T-helper 2 cell treated with Interferon-gamma antibody and Interleukin-4, amounts not matched to agents 5 μg/mL and 100 μg/mL, for 36 hours (primary cell): ENCODE results near the gene KIF12.

ENCODE experiments used
- DNase-seq: peaks from one replicate; pipeline ENCODE4 v3.0.0; 2021; ENCODE audit warnings: low spot score
- H3K27ac Mint-ChIP-seq: one replicate; pipeline ENCODE4 v1.8.0; 2021; ENCODE audit warnings: mild to moderate bottlenecking, mixed read lengths
- H3K27me3 Mint-ChIP-seq: one replicate; pipeline ENCODE4 v1.8.0; 2021; ENCODE audit warnings: low read depth, mixed read lengths
- H3K36me3 Mint-ChIP-seq: one replicate; pipeline ENCODE4 v1.8.0; 2021; ENCODE audit warnings: low read depth, mixed read lengths
- H3K4me1 Mint-ChIP-seq: one replicate; pipeline ENCODE4 v1.8.0; 2021; ENCODE audit warnings: low read depth, mixed read lengths
- H3K4me3 Mint-ChIP-seq: one replicate; pipeline ENCODE4 v1.8.0; 2022; ENCODE audit warnings: mild to moderate bottlenecking, moderate library complexity, mixed read lengths
- H3K9me3 Mint-ChIP-seq: one replicate; pipeline ENCODE4 v1.8.0; 2021; ENCODE audit warnings: mixed read lengths

Gene KIF12

DNA sequence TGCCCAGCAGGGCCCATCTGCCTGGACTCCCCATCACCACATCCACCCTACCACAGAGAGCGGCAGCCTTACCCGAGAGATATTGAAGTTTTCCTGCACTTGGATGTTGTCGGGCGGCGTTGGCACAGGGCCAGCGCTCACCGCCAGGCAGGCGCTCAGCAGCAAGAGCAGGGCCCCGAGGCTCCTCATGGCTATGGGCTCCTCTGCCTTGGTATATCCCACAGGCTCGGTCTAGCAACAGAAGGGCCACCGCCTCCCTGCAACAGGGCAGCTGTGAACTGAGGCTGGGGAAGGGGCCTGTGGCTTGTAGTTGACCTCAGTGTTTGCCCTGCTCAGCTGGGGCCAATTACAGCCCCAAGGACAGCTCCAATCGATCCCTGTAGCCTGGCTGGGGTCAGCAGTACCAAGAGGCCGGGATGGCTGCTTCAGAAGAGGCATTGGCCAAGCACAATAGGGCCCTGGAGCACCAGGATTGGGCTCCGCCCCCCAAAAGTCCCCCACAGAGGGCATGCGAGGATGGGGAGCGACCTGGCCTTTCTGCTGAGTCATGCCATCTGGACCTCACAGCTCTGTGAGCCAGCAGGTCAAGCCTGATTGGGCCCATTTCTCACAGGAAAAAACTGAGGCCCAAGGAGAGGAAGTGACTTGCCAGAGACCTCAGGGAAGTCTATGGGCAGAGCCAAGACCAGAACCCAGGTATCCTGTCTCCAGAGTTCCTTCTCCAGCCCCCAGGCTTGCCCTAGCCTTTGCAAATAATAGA, 20.9 kb downstream of the KIF12 start, which contains the start of gene AMBP:
TSS of gene AMBP (minus strand) at position 280 of the 760 bp plus-strand sequence. CDS start at position 189, 91 bp downstream.
- no peak for DNase-seq
- no peak within 1 kb of the TSS for H3K27ac Mint-ChIP-seq
- H3K27me3 Mint-ChIP-seq = peaks cover 3% of the 10 kb centered on the region
- no peaks in the 10 kb centered on the region for H3K36me3 Mint-ChIP-seq
- H3K4me3 Mint-ChIP-seq = no peak within 1 kb of the TSS
- no peaks in the 10 kb centered on the region for H3K9me3 Mint-ChIP-seq
- H3K4me1 Mint-ChIP-seq = no peaks in the 10 kb centered on the region

DNA sequence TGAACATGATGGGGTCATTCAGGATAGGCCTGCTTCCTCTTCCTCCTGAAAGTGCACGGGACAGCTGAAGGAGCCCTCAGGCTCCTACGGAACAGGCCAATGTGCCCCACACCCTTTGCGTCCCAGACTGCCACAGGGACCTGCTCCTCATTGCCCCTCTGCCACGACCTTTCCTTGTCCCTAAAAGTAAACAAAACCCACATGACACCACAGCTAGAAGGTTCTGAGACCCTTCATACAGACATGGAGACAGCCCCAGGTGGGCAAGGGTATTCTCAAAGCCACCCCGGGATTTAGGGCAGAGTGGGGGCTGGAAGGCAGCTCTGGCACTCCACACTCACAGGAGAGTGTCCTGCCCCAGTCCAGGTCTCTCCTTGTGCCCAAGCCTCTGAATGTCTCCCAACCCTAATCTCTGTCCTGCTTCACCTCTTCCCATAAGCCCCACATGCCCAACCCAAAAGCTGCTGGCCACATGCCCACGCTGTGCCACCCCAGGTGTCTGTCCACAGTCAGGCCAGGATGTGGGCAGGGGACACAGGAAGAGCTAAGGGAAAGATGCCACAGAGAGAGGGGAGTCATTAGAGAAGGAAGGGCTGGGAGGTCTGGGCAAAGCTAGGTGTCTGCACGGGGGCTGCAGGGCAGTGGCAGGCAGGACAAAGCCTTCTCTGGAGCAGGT, 21.8 kb downstream of the KIF12 start:
- DNase-seq = no peak
- no peaks in the 10 kb centered on the region for H3K9me3 Mint-ChIP-seq
- no peak overlapping the region for H3K27ac Mint-ChIP-seq
- no peak overlapping the region for H3K4me3 Mint-ChIP-seq
- H3K27me3 Mint-ChIP-seq = no peaks in the 10 kb centered on the region
- H3K36me3 Mint-ChIP-seq = no peaks in the 10 kb centered on the region
- H3K4me1 Mint-ChIP-seq = no peaks in the 10 kb centered on the region

DNA sequence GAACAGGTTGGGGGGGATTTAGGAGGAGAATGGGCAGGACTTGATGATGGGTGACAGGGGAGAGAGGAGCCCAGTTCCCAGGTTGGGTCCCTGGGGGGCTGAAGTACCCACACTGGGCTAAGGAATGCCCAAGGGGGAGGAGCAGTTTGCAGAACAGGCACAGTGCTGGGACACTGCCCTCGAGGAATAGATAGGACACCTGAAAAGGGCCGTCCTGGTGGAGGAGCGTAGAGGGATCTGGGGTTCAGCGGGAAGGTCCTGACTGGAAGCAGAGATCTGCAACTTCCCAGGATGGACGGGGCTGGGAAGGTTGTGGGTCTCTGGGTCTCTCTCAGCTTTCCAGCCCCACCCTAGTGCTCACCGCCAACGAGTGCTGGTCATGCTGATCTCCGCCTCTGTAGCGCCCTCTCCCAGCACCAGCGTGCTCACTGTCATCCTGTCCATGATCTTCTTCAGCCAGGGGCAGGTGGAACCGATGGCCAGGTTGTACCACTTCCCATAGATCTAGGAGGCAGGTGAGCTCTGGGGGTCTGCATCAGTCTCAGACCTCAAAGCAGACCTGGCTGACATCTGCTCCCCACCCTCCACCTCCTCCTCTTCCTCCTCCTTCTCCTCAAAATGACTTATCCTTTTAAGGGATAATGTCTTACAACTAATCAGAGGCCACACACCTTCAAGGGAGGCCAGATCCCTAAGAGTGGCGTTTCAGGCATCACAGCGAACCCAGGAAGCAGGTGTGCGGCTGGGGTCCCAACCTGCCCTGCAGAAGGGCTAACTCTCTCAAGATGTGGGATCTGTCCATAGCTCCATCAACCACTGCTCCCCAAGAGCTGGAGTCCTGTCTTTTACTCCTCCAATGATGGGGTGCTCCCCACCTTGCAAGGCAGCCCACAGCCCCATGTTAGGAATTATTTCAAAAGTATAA, 22.6 kb downstream of the KIF12 start:
- Mint-ChIP-seq H3K27ac (no peak overlapping the region), H3K27me3 (no peaks in the 10 kb centered on the region)

DNA sequence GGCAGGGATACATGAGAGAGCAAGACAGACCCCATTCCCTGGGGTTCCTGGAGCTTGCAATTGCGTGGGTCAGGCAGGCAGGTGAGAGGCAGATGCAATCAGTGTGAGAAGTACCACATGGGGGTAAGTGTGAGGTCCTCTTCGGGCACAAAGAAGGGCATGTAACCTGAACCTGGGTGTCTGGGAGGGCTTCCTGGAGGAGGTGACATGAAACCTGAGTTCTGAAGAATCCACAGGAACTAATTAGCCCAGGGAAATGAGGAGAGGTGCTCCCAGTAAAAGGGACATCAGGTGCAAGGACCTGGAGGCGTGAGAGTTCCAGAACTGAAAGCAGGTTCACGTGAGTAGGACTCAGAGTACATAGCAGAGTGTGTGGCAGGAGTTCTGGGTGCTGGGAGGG, 23.5 kb downstream of the KIF12 start:
- Mint-ChIP-seq H3K27ac (no peak overlapping the region), H3K4me1 (no peaks in the 10 kb centered on the region), H3K36me3 (no peaks in the 10 kb centered on the region), H3K9me3 (no peaks in the 10 kb centered on the region), H3K4me3 (no peak overlapping the region), H3K27me3 (no peaks in the 10 kb centered on the region)
- no peak for DNase-seq

More for the DNA sequence above, 22.6 kb downstream of the KIF12 start:
- Mint-ChIP-seq H3K9me3 (no peaks in the 10 kb centered on the region), H3K4me1 (no peaks in the 10 kb centered on the region), H3K4me3 (no peak overlapping the region), H3K36me3 (no peaks in the 10 kb centered on the region)
- no peak for DNase-seq

DNA sequence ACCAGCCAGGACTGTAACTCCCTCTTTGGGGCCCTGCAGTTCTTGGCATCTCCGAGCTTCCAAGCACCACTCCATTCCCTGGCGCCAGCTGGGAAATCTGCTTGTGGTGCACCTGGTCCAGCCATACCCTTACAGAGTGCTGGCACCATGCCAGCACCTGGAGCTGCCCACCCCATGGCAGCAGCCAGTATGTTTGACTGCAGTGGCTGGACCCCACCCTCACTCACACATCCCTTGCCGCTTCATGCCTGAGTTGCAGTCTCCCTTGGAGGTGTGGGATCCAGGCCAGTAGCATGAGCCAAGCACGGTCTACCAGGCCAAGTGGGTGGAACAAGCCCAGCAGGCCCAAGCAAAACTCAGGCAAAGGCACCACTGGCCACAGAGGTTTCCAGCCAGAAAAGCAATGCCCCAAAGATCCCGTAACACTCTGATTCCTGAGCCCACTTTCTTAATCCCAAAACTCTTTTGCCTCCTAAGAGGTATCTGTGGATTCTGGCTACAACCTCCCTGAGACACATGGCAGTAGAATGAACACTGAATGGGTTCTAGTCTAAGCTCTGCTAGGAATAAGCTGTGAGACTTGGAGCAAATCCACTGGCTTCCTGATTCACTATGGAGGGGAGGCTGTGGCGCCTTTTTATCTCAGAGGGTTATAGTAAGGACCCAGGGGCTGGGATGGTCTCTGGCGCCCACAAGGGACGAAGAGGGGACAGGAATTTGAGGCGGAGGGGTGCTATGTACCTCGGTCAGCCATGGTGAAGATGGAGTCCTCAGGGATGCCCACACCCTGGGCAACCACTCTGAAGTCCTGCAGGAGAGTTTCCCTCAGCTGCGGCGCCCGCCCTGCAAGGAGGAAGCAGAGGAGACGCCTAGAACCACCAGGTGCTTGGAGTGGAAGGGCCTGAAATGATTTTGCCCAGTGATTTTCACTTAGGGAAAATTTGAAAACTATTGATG, 26.6 kb downstream of the KIF12 start:
- Mint-ChIP-seq H3K27ac (no peak overlapping the region), H3K27me3 (no peaks in the 10 kb centered on the region), H3K4me3 (no peak overlapping the region), H3K36me3 (no peaks in the 10 kb centered on the region), H3K4me1 (no peaks in the 10 kb centered on the region), H3K9me3 (no peaks in the 10 kb centered on the region)
- DNase-seq = no peak

DNA sequence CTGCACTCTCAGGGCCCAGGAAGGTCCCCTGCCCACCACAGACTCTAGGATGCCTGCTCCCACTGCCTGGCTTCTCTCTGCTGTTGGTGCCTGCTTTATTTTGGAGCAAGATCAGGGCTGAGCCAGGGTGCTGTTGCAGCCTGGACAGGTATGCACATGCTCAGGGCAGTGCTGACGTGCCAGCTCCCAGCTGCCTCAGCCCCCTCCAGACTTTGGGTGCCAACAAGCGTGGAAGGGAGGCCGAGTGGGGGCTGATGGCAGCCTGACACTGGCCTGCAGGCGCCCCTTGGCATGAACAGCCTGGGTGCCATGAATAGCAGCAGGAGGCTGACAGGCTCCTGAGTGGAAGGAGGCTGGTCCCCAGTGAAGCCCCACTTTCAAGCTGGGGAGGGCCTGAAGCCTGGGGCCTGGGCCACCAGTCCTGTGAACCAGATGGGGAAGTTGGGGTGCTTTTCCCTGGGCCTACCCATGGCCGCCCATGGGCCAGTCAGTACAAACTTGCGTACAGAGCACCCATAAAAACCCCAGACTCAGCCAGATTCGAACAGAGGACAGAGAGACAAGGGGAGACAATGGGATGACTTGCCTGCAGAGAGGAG, 27.8 kb downstream of the KIF12 start:
- no peak overlapping the region for H3K27ac Mint-ChIP-seq
- H3K9me3 Mint-ChIP-seq = no peaks in the 10 kb centered on the region
- H3K4me1 Mint-ChIP-seq = no peaks in the 10 kb centered on the region
- DNase-seq = no peak
- H3K27me3 Mint-ChIP-seq = no peaks in the 10 kb centered on the region
- no peak overlapping the region for H3K4me3 Mint-ChIP-seq
- H3K36me3 Mint-ChIP-seq = no peaks in the 10 kb centered on the region

DNA sequence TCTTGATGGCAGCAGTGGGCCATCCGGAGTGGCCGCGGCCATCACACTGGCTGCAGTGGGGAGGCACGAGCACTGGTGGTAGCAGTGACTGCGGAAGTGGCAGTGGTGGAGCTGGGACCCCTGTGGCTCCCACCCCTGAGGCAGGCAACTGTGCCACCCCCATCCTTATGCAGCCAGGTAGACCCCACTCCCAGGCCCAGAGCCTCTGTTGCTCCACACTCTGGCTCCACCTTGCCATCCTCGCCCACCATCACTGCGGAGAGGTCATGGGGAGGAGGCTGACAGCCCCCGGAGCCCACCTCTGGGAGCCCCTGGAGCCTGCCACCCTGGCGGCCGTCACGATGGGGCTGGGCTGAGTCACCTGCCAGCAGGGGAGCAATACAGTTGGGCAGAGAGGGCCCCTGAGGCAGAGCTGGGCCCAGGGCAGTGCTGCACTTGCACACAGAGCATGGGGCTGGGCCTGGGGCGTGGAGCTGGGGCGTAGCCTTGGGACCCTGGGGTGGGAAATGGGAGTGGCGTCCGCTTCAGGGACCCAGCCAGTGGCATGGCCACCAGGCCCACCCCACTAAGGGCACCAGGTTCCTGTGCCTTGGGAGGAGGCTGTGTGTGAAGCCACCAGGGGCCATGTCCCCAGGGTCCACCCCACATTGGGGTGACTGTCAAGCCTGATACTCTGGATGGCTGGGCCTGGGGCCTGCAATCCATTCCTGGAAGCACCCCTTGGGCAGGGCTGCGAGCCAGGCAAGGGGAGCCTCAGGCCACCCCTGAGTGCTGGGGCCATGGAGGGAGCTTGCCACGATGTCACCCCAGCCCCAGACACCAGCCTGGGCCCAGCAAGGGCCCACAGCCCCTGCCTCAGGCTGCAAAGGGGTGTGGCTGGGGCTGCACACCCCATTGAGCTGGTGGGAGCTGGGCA, 28.6 kb downstream of the KIF12 start:
- no peaks in the 10 kb centered on the region for H3K9me3 Mint-ChIP-seq
- no peak overlapping the region for H3K27ac Mint-ChIP-seq
- H3K4me1 Mint-ChIP-seq = no peaks in the 10 kb centered on the region
- H3K27me3 Mint-ChIP-seq = no peaks in the 10 kb centered on the region
- H3K36me3 Mint-ChIP-seq = no peaks in the 10 kb centered on the region
- DNase-seq = no peak
- H3K4me3 Mint-ChIP-seq = no peak overlapping the region

DNA sequence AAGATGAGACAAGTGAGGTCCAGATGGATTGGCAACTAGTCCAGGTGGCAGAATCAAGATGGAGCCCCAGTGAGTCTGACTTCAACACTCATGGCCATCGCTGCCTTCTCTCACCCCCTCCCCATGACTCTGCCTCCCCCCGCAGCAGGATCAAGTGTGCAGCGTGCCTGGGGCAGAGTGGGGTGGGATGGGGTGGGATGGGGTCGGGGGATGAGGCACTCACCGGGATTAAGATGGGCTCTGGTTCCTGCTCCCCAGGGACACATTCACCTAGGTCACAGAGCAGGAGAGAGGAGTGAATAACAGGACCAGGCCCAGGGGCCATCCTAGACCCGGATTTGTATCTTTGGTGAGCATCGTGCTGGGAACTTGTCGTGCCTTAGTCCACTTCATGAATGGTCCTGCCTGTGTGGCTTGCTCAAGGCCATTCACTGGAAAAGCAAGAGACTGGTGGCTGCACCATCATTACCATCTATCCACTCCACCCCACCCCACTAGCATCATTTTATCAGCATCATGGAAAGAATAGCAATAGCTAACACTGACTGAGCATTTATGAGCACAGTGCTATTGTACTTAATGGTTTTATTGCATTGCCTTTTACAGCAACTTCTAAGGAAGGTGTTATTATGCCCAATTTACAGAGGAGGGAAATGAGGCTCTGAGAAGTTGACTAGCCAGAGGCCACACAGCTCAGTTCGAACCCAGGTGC, 29.5 kb downstream of the KIF12 start:
- no peaks in the 10 kb centered on the region for H3K9me3 Mint-ChIP-seq
- no peak overlapping the region for H3K27ac Mint-ChIP-seq
- H3K36me3 Mint-ChIP-seq = no peaks in the 10 kb centered on the region
- no peak overlapping the region for H3K4me3 Mint-ChIP-seq
- no peaks in the 10 kb centered on the region for H3K27me3 Mint-ChIP-seq
- H3K4me1 Mint-ChIP-seq = no peaks in the 10 kb centered on the region
- no peak for DNase-seq

DNA sequence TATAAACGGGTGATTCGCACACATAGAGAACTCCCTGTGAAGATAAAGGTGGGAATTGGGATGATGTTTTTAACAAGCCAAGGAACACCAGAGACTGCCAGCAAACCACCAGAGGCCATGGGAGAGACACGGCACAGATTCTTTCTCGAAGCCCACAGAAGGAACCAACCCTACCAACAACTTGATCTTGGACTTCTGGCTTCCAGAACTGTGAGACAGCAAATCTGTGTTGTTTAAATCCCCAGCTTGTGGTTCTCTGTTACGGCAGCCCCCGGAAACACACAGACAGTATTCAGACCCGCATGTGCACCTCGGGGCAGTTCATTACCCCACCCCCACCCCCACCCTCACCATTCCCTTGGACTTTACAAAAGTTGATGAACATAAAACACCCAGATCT, 33.8 kb downstream of the KIF12 start:
- no peak for DNase-seq
- H3K9me3 Mint-ChIP-seq = no peaks in the 10 kb centered on the region

DNA sequence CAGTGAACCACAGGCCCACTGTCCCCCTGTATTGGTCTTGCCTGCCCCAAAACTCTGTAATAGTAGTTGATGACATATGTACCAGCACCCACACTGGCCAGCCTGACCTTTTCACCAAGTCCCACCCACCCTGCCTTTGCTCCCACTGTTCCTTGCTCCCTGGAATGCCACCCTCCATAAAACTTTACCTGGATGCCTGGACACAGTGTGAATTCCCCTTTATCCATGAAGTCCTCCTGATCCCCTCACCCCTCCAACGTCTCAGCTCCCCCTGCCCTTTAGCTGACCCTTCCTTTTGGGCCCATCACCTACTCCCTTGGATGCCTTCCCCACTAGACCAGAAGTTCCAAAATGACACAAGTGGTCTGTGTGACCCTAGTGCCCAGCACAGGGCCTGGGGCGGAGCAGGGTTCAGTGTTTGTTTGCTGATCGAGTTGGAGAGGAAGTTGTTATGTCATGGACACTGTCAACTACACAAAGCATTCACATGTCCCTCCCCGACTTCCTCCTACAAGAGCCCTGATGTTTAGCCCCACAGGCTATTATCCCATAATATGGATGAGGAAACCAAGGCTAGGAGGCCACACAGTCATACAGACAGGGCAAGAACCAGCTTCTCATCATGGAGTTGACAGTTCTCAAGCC, 37.1 kb downstream of the KIF12 start:
- H3K27ac Mint-ChIP-seq = no peak overlapping the region
- no peaks in the 10 kb centered on the region for H3K9me3 Mint-ChIP-seq

More for the DNA sequence above, 33.8 kb downstream of the KIF12 start:
- no peaks in the 10 kb centered on the region for H3K36me3 Mint-ChIP-seq
- no peaks in the 10 kb centered on the region for H3K4me1 Mint-ChIP-seq
- no peak overlapping the region for H3K27ac Mint-ChIP-seq
- no peak overlapping the region for H3K4me3 Mint-ChIP-seq
- H3K27me3 Mint-ChIP-seq = peaks cover 3% of the 10 kb centered on the region

DNA sequence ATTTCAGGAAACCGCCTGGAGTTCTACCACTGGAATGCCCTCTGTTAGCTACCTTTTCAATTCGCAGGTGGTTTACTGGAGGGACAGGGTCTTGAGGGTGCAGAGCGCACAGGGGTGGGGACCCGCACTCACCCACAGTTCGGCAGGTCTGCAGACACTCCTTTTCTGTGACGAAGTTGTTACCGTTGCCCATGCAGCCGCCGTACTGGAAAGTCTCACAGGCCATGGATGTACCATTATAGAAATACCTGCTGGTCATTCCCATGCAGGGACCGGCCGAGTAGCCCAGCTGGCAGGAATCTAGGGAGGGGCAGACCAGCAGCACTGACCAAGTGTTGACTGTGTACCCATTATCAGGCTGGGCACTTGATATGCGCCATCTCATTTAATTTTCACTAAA, 37.8 kb downstream of the KIF12 start:
- no peak overlapping the region for H3K27ac Mint-ChIP-seq
- H3K9me3 Mint-ChIP-seq = no peaks in the 10 kb centered on the region
- no peak overlapping the region for H3K4me3 Mint-ChIP-seq
- no peak for DNase-seq
- no peaks in the 10 kb centered on the region for H3K4me1 Mint-ChIP-seq
- no peaks in the 10 kb centered on the region for H3K36me3 Mint-ChIP-seq
- H3K27me3 Mint-ChIP-seq = peaks cover 3% of the 10 kb centered on the region

More for the DNA sequence above, 37.1 kb downstream of the KIF12 start:
- Mint-ChIP-seq H3K4me3 (no peak overlapping the region), H3K36me3 (no peaks in the 10 kb centered on the region), H3K27me3 (peaks cover 3% of the 10 kb centered on the region), H3K4me1 (no peaks in the 10 kb centered on the region)
- DNase-seq = no peak
